Measurements from ENCODE around the gene KISS1.

The KISS1 gene

GRCh38 chr1:204190212-204191211, 5.8 kb downstream of the KISS1 start:
- peak; percentile 39 for DNase-seq

GRCh38 chr1:204188959-204189639, 7.2 kb downstream of the KISS1 start:
- no peak for DNase-seq

- DNase-seq: no peak
These were observed 9.7 kb downstream of the KISS1 start for GRCh38 chr1:204186597-204186996.

- no peak for DNase-seq
These were observed 15.2 kb downstream of the KISS1 start for GRCh38 chr1:204181116-204181515.

- peak; percentile 23 for DNase-seq
These were observed 16.2 kb downstream of the KISS1 start for GRCh38 chr1:204180133-204180532.

GRCh38 chr1:204178487-204179281, 17.6 kb downstream of the KISS1 start:
- no peak for DNase-seq

- DNase-seq: no peak
These were observed 19.2 kb downstream of the KISS1 start for GRCh38 chr1:204177133-204177532.

GRCh38 chr1:204176049-204176448, 20.2 kb downstream of the KISS1 start:
- DNase-seq: no peak

- DNase-seq: no peak
These were observed 21.3 kb downstream of the KISS1 start for GRCh38 chr1:204174958-204175357.

DNA sequence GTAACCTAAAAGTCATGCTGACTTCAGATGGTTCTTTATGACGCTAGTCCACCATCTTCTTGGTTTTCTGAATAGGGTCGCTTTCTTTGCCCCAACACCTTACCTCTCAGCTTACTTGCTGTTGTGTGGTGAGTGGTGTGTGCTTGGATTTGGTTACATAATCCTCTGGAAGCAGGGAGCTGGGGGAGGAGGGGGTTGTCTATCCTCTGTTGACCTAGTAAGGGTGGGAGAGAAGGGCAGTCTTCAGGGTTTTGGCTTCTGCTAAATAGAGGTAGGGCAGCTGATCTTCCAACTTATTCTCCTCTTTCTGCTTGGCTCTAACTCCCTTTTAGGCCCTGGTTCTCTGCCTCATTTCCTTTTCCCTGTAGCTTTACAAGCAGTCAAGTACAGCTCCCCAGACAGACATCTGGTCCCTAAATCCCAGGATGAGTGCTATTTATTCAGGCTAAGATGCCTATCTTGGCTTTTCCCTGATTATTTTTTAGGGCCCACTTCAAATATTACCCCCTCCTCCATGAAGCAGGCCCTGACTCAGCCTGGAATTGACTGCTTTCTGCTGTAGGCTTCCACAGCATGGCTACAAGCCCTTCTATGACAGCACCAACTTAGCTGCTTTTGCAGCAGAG, 23.8 kb downstream of the KISS1 start:
- DNase-seq: no peak

DNA sequence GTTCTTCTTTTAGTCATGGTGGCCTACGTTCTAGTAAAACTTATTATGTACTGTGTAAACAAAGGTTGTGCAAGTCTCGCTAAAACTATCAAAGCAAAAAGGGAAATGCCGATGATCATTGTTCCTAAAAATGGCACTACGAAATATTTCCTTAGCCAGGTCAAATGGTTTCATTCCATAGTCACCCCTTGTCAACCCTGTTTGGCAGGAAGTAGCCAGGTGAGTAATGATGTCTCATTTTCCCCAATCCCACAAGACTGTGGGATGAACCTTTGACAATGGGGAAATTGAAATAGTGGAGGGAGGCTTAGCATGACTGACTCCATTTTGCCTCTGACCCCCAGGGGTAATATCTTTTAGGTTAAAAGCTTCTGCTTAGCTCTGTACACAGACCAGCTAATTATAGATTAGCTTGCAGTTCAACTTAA, 24.5 kb downstream of the KISS1 start:
- DNase-seq: no peak

DNA sequence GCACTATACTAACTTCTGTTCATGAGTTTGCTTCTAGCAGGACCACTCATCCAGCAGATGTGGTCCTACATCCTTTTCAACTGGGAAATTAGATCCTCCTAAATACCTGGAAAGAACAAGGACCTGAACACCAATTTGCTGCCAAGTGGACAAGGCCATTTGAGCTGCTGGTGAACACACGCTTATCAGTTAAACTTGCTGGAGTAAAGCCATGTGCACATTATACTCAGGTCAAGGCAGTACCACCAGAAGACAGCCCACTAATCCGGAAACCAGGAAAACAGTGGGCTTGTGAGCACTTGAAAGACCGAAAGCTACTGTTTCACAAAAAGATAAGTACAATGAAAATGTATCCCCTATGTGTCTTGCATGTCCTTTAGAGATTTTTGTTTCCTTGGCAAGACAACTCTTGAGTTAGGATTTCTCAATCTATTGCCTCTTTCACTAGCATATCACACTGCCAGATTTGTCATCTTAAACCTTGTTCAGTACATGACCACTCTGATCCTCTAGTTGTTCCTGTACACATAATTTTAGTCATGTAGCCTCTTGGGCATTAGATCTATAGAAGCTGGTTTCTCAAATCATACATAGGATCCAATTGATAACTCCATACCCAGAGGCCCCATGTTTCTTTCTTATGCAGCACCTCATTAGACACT, 25.7 kb downstream of the KISS1 start:
- DNase-seq: no peak

DNA sequence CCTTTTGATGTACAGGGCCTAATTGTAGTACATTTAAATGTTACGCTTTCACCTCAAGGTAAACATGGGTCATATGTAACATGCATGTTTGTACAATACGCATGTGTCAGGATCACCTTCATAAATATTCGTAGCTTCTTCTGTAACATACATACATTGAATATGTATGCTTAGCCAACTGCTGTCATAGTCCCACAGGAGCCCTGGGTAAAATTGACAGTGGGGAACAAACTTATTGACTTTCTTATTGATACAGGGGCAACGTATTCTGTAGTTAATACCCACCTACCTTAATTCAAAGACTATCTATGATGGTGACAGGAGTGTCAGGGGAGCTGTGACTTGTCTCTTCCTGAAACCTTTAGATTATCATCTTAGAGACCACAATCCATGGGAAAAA, 26.4 kb downstream of the KISS1 start:
- no peak for DNase-seq

GRCh38 chr1:204167730-204168129, 28.6 kb downstream of the KISS1 start:
- no peak for DNase-seq

GRCh38 chr1:204166219-204166618, 30.1 kb downstream of the KISS1 start, which contains the start of gene REN:
Gene REN (minus strand): TSS chr1:204166337. CDS start chr1:204166293, 44 bp downstream.
- DNase-seq: no peak

- DNase-seq: peak; percentile 74
These were observed 33.7 kb downstream of the KISS1 start for GRCh38 chr1:204162494-204163074.

GRCh38 chr1:204161609-204162493, 34.4 kb downstream of the KISS1 start:
- no peak for DNase-seq

- no peak for DNase-seq
These were observed 38.3 kb downstream of the KISS1 start for GRCh38 chr1:204157962-204158361.

DNA sequence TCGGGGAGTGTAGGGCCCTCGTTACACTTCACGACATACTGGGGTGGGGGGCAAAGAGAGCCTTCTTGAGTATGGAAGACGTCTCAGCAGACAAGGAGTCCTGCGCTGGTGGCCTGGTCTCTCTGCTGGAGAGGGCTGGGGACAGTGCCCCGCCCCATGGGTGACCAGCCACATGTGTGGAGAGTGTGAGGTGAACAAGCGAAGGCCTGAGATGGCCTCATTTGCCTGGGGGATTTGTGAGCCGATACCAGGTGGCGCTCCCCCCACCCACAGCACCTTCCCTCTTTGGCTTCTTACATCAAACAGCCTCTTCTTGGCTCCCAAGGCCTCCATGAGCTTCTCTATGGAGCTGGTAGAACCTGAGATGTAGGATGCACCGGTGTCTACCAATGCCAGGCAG, 40.4 kb downstream of the KISS1 start:
- no peak for DNase-seq

- DNase-seq: no peak
These were observed 41.6 kb downstream of the KISS1 start for GRCh38 chr1:204154568-204155255.
